Neuronal stem cell (in vitro differentiated cells): ENCODE data around the gene DLGAP4.
"Not testable (repeated sequence)": the region's sequence is repeated elsewhere in the genome, so short reads cannot be mapped to it uniquely, and the experiment has no call there.

Experiments
- DNase-seq: peaks from one replicate; pipeline ENCODE4 v3.0.0-alpha.2; 2013; ENCODE audit warnings: low spot score
- H2AFZ ChIP-seq: one replicate; pipeline ENCODE4 v1.6.1; 2013; ENCODE audit warnings: mild to moderate bottlenecking, low read length, inconsistent platforms
- H2AK5ac ChIP-seq: 2 replicates; pipeline ENCODE4 v1.6.1; 2013; ENCODE audit warnings: low read depth, mild to moderate bottlenecking, inconsistent platforms, low read length, moderate library complexity, mixed read lengths
- H2BK120ac ChIP-seq: 2 replicates; pipeline ENCODE4 v1.6.1; 2013; ENCODE audit warnings: low read depth, mild to moderate bottlenecking, inconsistent platforms, low read length, moderate library complexity, mixed read lengths
- H2BK12ac ChIP-seq: one replicate; pipeline ENCODE4 v1.6.1; 2013; ENCODE audit warnings: low read length, inconsistent platforms
- H2BK15ac ChIP-seq: 2 replicates; pipeline ENCODE4 v1.6.1; 2013; ENCODE audit warnings: mild to moderate bottlenecking, low read length, inconsistent platforms, mixed read lengths
- H2BK5ac ChIP-seq: one replicate; pipeline ENCODE4 v1.6.1; 2013; ENCODE audit warnings: inconsistent platforms, mild to moderate bottlenecking, low read length, moderate library complexity
- H3K14ac ChIP-seq: one replicate; pipeline ENCODE4 v1.6.1; 2013; ENCODE audit warnings: low read length, inconsistent platforms
- H3K18ac ChIP-seq: 2 replicates; pipeline ENCODE4 v1.6.1; 2013; ENCODE audit warnings: low read length, inconsistent platforms
- H3K23ac ChIP-seq: 2 replicates; pipeline ENCODE4 v1.6.1; 2013; ENCODE audit warnings: low read depth, mild to moderate bottlenecking, mixed read lengths, low read length, inconsistent platforms; ENCODE audit not compliant: poor library complexity
- H3K27ac ChIP-seq: replicated peaks from 3 replicates; pipeline ENCODE4 v1.5.1; 2013; ENCODE audit warnings: low read length, inconsistent platforms
- H3K27me3 ChIP-seq, 3 experiments: 2 replicates each; pipeline ENCODE4 v1.6.1; 2013; ENCODE audit warnings: low read length in 3 of 3, mild to moderate bottlenecking in 2 of 3, inconsistent platforms in 1 of 3, low read depth in 1 of 3, mixed read lengths in 1 of 3, moderate library complexity in 1 of 3; ENCODE audit not compliant: control insufficient read depth in 3 of 3, insufficient read depth in 3 of 3
- H3K36me3 ChIP-seq, 2 donors: replicated peaks in 1 of 2; 2 replicates each; pipeline ENCODE4 v1.6.1; 2013; ENCODE audit warnings: low read length in 2 of 2; ENCODE audit not compliant: control insufficient read depth in 2 of 2, insufficient read depth in 2 of 2
- H3K4ac ChIP-seq: 2 replicates; pipeline ENCODE4 v1.6.1; 2013; ENCODE audit warnings: inconsistent platforms, mild to moderate bottlenecking, low read length, moderate library complexity
- H3K4me1 ChIP-seq, 2 donors: 1 replicate in 1 of 2; 2 replicates in 1 of 2; pipeline ENCODE4 v1.6.1; 2013; ENCODE audit warnings: low read length in 2 of 2, low read depth in 1 of 2; ENCODE audit not compliant: control insufficient read depth in 2 of 2, insufficient read depth in 1 of 2
- H3K4me2 ChIP-seq: one replicate; pipeline ENCODE4 v1.6.1; 2013; ENCODE audit warnings: mild to moderate bottlenecking, low read length, inconsistent platforms; ENCODE audit not compliant: insufficient read depth, poor library complexity, severe bottlenecking
- H3K4me3 ChIP-seq, 2 donors: 2 replicates each; pipeline ENCODE4 v1.5.1; 2013; ENCODE audit warnings: low read length in 2 of 2, mild to moderate bottlenecking in 2 of 2, inconsistent platforms in 1 of 2, moderate library complexity in 1 of 2
- H3K79me1 ChIP-seq: one replicate; pipeline ENCODE4 v1.6.1; 2013; ENCODE audit warnings: low read depth, mild to moderate bottlenecking, inconsistent platforms, low read length, moderate library complexity
- H3K9ac ChIP-seq: one replicate; pipeline ENCODE4 v1.6.1; 2013; ENCODE audit warnings: mild to moderate bottlenecking, low read depth, low read length, inconsistent platforms; ENCODE audit not compliant: poor library complexity
- H3K9me3 ChIP-seq, 2 donors: replicated peaks in 1 of 2; 2 replicates each; pipeline versions ENCODE3 to v1.6.1; 2013; ENCODE audit warnings: low read length in 2 of 2, mild to moderate bottlenecking in 2 of 2, inconsistent platforms in 1 of 2, low read depth in 1 of 2, mixed read lengths in 1 of 2, moderate library complexity in 1 of 2; ENCODE audit not compliant: control insufficient read depth in 2 of 2, insufficient read depth in 1 of 2
- H4K8ac ChIP-seq: one replicate; pipeline ENCODE4 v1.6.1; 2013; ENCODE audit warnings: low read depth, mild to moderate bottlenecking, inconsistent platforms, low read length, moderate library complexity
- H4K91ac ChIP-seq: one replicate; pipeline ENCODE4 v1.6.1; 2013; ENCODE audit warnings: low read length, low read depth, mild to moderate bottlenecking, inconsistent platforms; ENCODE audit not compliant: poor library complexity
- WGBS, 2 donors: extraction: QIAGEN DNeasy Blood & Tissue Kit; methylation state at CpG; one replicate each; pipeline ENCODE4 v1.1.7; 2013; ENCODE audit warnings: missing lambda C conversion rate in 2 of 2, mixed read lengths in 1 of 2; ENCODE audit not compliant: insufficient read length in 2 of 2, insufficient replicate concordance in 1 of 2; ENCODE audit errors: extremely low coverage in 2 of 2; 5-methylcytosine and 5-hydroxymethylcytosine counted together

The DLGAP4 gene

GRCh38 chr20:36522412-36522811 lies 216.3 kb downstream of the DLGAP4 start:
- not testable (repeated sequence) for H3K23ac ChIP-seq, H3K79me1 ChIP-seq
- WGBS, 2 donors = no CpG with 5 or more reads among the region's 7 CpGs

GRCh38 chr20:36523341-36523740 lies 217.2 kb downstream of the DLGAP4 start:
- H3K4me2 ChIP-seq = no peak overlapping the region
- H3K4me1 ChIP-seq = no peaks in the 10 kb centered on the region
- no peak overlapping the region for H2BK12ac ChIP-seq
- H3K9ac ChIP-seq = no peak overlapping the region
- H3K14ac ChIP-seq = no peak overlapping the region
- H3K18ac ChIP-seq = no peak overlapping the region
- peaks cover 40 to 96% of the 10 kb centered on the region in 2 donors for H3K36me3 ChIP-seq
- no peak overlapping the region for H3K27ac ChIP-seq
- no peak for DNase-seq
- no peak overlapping the region for H3K23ac ChIP-seq
- no peak overlapping the region for H2AK5ac ChIP-seq
- H4K91ac ChIP-seq = no peak overlapping the region
- H3K4ac ChIP-seq = no peak overlapping the region
- no peak overlapping the region for H3K4me3 ChIP-seq
- H2BK5ac ChIP-seq = no peak overlapping the region
- no peaks in the 10 kb centered on the region for H3K9me3 ChIP-seq
- peaks cover 3% of the 10 kb centered on the region for H3K79me1 ChIP-seq
- H4K8ac ChIP-seq = no peak overlapping the region
- WGBS, 2 donors = no CpG with 5 or more reads among the region's 3 CpGs
- H3K27me3 ChIP-seq = no peaks in the 10 kb centered on the region
- H2AFZ ChIP-seq = no peak overlapping the region
- no peak overlapping the region for H2BK15ac ChIP-seq
- H2BK120ac ChIP-seq = no peak overlapping the region

More at GRCh38 chr20:36522412-36522811, 216.3 kb downstream of the DLGAP4 start:
- H3K14ac ChIP-seq, H3K18ac ChIP-seq, H2BK15ac ChIP-seq, H2BK120ac ChIP-seq, H2AFZ ChIP-seq, DNase-seq, H4K8ac ChIP-seq, H3K4me3 ChIP-seq, H3K27me3 ChIP-seq, H3K27ac ChIP-seq, H3K9me3 ChIP-seq, H2AK5ac ChIP-seq, H3K4me1 ChIP-seq, H3K9ac ChIP-seq, H3K4me2 ChIP-seq, H4K91ac ChIP-seq, H2BK5ac ChIP-seq, H3K4ac ChIP-seq, H2BK12ac ChIP-seq: not testable (repeated sequence)
- H3K36me3 ChIP-seq = peaks cover 34 to 96% of the 10 kb centered on the region in 2 donors

GRCh38 chr20:36525620-36526365 lies 219.7 kb downstream of the DLGAP4 start:
- no peak overlapping the region for H2BK120ac ChIP-seq
- H2BK5ac ChIP-seq = no peak overlapping the region
- no peak overlapping the region for H4K91ac ChIP-seq
- no peak overlapping the region for H3K4ac ChIP-seq
- H3K36me3 ChIP-seq = peaks cover 44 to 95% of the 10 kb centered on the region in 2 donors
- no peak overlapping the region for H2BK12ac ChIP-seq
- H3K4me3 ChIP-seq = no peak overlapping the region
- no peak for DNase-seq
- H3K4me2 ChIP-seq = no peak overlapping the region
- no peak overlapping the region for H3K14ac ChIP-seq
- no CpG with 5 or more reads among the region's 17 CpGs for WGBS, 2 donors
- H3K23ac ChIP-seq = no peak overlapping the region
- H3K9ac ChIP-seq = peak overlapping the region; percentile 15
- H3K18ac ChIP-seq = no peak overlapping the region
- peaks cover 5% of the 10 kb centered on the region for H3K79me1 ChIP-seq
- no peak overlapping the region for H2BK15ac ChIP-seq
- no peaks in the 10 kb centered on the region for H3K27me3 ChIP-seq
- no peaks in the 10 kb centered on the region for H3K9me3 ChIP-seq
- no peak overlapping the region for H2AK5ac ChIP-seq
- no peak overlapping the region for H3K27ac ChIP-seq
- no peak overlapping the region for H2AFZ ChIP-seq
- no peak overlapping the region for H4K8ac ChIP-seq
- H3K4me1 ChIP-seq = no peaks in the 10 kb centered on the region

- H3K27ac ChIP-seq = no peak overlapping the region
- H3K18ac ChIP-seq = no peak overlapping the region
- H2AK5ac ChIP-seq = no peak overlapping the region
- H2AFZ ChIP-seq = no peak overlapping the region
- peaks cover 5% of the 10 kb centered on the region for H3K79me1 ChIP-seq
- no peaks in the 10 kb centered on the region for H3K4me1 ChIP-seq
- H3K9me3 ChIP-seq = no peaks in the 10 kb centered on the region
- H3K23ac ChIP-seq = no peak overlapping the region
- no peak overlapping the region for H3K9ac ChIP-seq
- WGBS, 2 donors = no CpG with 5 or more reads among the region's 29 CpGs
- no peak overlapping the region for H3K14ac ChIP-seq
- no peaks in the 10 kb centered on the region for H3K27me3 ChIP-seq
- H3K36me3 ChIP-seq = peaks cover 44 to 87% of the 10 kb centered on the region in 2 donors
- no peak overlapping the region for H2BK120ac ChIP-seq
- no peak overlapping the region for H3K4ac ChIP-seq
- H2BK15ac ChIP-seq = no peak overlapping the region
- H3K4me3 ChIP-seq = no peak overlapping the region
- no peak for DNase-seq
- H3K4me2 ChIP-seq = no peak overlapping the region
- no peak overlapping the region for H2BK12ac ChIP-seq
- no peak overlapping the region for H4K8ac ChIP-seq
- H2BK5ac ChIP-seq = no peak overlapping the region
- no peak overlapping the region for H4K91ac ChIP-seq
Measured at GRCh38 chr20:36526521-36527011, 220.4 kb downstream of the DLGAP4 start.
